Breast epithelium (tissue), 4 donors: ENCODE data around the gene THADA. TPM values are rescaled to one million over a fixed set of nuclear protein-coding genes. Genes with fewer than 3 reads are reported as not detected.

Source experiments
- DNase-seq, 2 donors: peaks; one replicate each; pipeline ENCODE4 v3.0.0-alpha.2; 2019; ENCODE audit warnings: low spot score in 2 of 2
- H3K27ac ChIP-seq, 2 donors: fragments of 200-600 bp; sonication (generic) in 1 of 2; one replicate each; pipeline ENCODE4 v1.5.1; 2016 to 2019; ENCODE audit warnings: mild to moderate bottlenecking in 1 of 2
- H3K27me3 ChIP-seq, 2 donors: fragments of 200-600 bp; sonication (generic) in 1 of 2; one replicate each; pipeline versions ENCODE4 v1.5.1 to v1.6.0; 2017 to 2019; ENCODE audit warnings: control low read depth in 1 of 2, mild to moderate bottlenecking in 1 of 2
- H3K36me3 ChIP-seq: fragments of 200-600 bp; one replicate; pipeline ENCODE4 v1.5.1; 2019
- H3K4me1 ChIP-seq, 2 donors: fragments of 200-600 bp; sonication (generic); one replicate each; pipeline ENCODE4 v1.5.1; 2016 to 2019; ENCODE audit warnings: control low read depth in 1 of 2
- H3K4me3 ChIP-seq, 3 donors: fragments of 200-600 bp; sonication (generic); 1 replicate in 2 of 3; 2 replicates in 1 of 3; pipeline ENCODE4 v1.5.1; 2016 to 2019; ENCODE audit warnings: mild to moderate bottlenecking in 3 of 3, moderate library complexity in 2 of 3
- H3K9me3 ChIP-seq, 2 donors: fragments of 200-600 bp; sonication (generic) in 1 of 2; one replicate each; pipeline ENCODE4 v1.5.1; 2016 to 2019; ENCODE audit warnings: control low read depth in 1 of 2
- CTCF ChIP-seq, 3 donors: fragments of 450-650 bp; IDR thresholded peaks; one replicate each; pipeline ENCODE4 v1.5.1; 2016 to 2017; ENCODE audit warnings: antibody characterized with exemption in 3 of 3, mild to moderate bottlenecking in 3 of 3, moderate library complexity in 3 of 3
- POLR2A ChIP-seq: fragments of 450-650 bp; IDR thresholded peaks from one replicate; pipeline ENCODE4 v1.6.1; 2016; ENCODE audit warnings: antibody characterized with exemption, mild to moderate bottlenecking, moderate library complexity
- POLR2AphosphoS5 ChIP-seq, 3 donors: sonication (generic); formaldehyde crosslinking; IDR thresholded peaks; one replicate each; pipeline ENCODE4 v1.6.1; 2017; ENCODE audit warnings: antibody characterized with exemption in 3 of 3
- intact Hi-C: fragments of 100-400 bp; cut with DNase I; formaldehyde crosslinking; loops from one replicate; pipeline ENCODE4 v1.15.1; 2023; ENCODE audit warnings: low total_unique reads
- total RNA-seq, 3 donors: library from RNA; depleted of rRNA; stranded (reverse); fragments of >200 nt; gene quantifications; one replicate each; pipeline ENCODE4 v1.1.0, GENCODE V29; 2016

THADA gene
- total RNA-seq, 3 donors from 2014 or later, result 41.1 to 60.6 (median 49.5) TPM

- Histone ChIP-seq H3K4me1 (no peaks in the 10 kb centered on the region), H3K27me3 (no peaks in the 10 kb centered on the region), H3K36me3 (no peaks in the 10 kb centered on the region), H3K27ac (peak overlapping the region; percentile 23 to 30), H3K4me3 (no peak overlapping the region), H3K9me3 (peaks cover 0 to 9% of the 10 kb centered on the region in 2 donors)
- DNase-seq, result no peak
- intact Hi-C loops, result no loop called here
- no peak for TF ChIP-seq CTCF (IDR thresholded peaks at IDR 0.05)
- no peak for TF ChIP-seq POLR2A
- no peak for TF ChIP-seq POLR2AphosphoS5 (IDR thresholded peaks at IDR 0.05)
Measured at GRCh38 chr2:43526994-43527393, 68.8 kb downstream of the THADA start.

- TF ChIP-seq POLR2AphosphoS5 (IDR thresholded peaks at IDR 0.05), result no peak
- no peak for TF ChIP-seq POLR2A
- TF ChIP-seq CTCF (IDR thresholded peaks at IDR 0.05), result no peak
- no peak for DNase-seq
- intact Hi-C loops, result no loop called here
- Histone ChIP-seq H3K27ac (peak overlapping the region; percentile 18 to 72), H3K36me3 (no peaks in the 10 kb centered on the region), H3K9me3 (peaks cover 0 to 9% of the 10 kb centered on the region in 2 donors), H3K4me3 (no peak overlapping the region), H3K27me3 (no peaks in the 10 kb centered on the region), H3K4me1 (peaks cover 0 to under 1% of the 10 kb centered on the region in 2 donors)
Measured at GRCh38 chr2:43525506-43525905, 70.3 kb downstream of the THADA start.

GRCh38 chr2:43524177-43524965 is 71.5 kb downstream of the THADA start:
- Histone ChIP-seq H3K9me3 (peaks cover 0 to 9% of the 10 kb centered on the region in 2 donors), H3K4me3 (no peak overlapping the region), H3K27ac (peak overlapping the region; percentile 14 to 72), H3K36me3 (no peaks in the 10 kb centered on the region), H3K27me3 (no peaks in the 10 kb centered on the region), H3K4me1 (peaks cover 1 to 6% of the 10 kb centered on the region in 2 donors)
- intact Hi-C loops, result no loop called here
- no peak for DNase-seq
- TF ChIP-seq POLR2AphosphoS5 (IDR thresholded peaks at IDR 0.05), result no peak
- TF ChIP-seq CTCF (IDR thresholded peaks at IDR 0.05), result peak in 2 of 3 donors; percentile 13 to 25

GRCh38 chr2:43522177-43522576 is 73.7 kb downstream of the THADA start:
- TF ChIP-seq CTCF (IDR thresholded peaks at IDR 0.05) (no peak), POLR2AphosphoS5 (IDR thresholded peaks at IDR 0.05) (no peak), POLR2A (no peak)
- H3K4me1 ChIP-seq, result peaks cover 4 to 15% of the 10 kb centered on the region in 2 donors
- intact Hi-C loops, result no loop called here

GRCh38 chr2:43521568-43521967 is 74.3 kb downstream of the THADA start:
- no peak for DNase-seq
- Histone ChIP-seq H3K4me3 (no peak overlapping the region), H3K36me3 (no peaks in the 10 kb centered on the region), H3K9me3 (peaks cover 0 to 9% of the 10 kb centered on the region in 2 donors), H3K27me3 (no peaks in the 10 kb centered on the region), H3K4me1 (peaks cover 4 to 21% of the 10 kb centered on the region in 2 donors), H3K27ac (peak overlapping the region; percentile 91 to 94)
- TF ChIP-seq CTCF (IDR thresholded peaks at IDR 0.05), result no peak
- TF ChIP-seq POLR2A, result no peak
- TF ChIP-seq POLR2AphosphoS5 (IDR thresholded peaks at IDR 0.05), result no peak
- intact Hi-C loops, result no loop called here

More at GRCh38 chr2:43522177-43522576, 73.7 kb downstream of the THADA start:
- Histone ChIP-seq H3K27me3 (no peaks in the 10 kb centered on the region), H3K4me3 (no peak overlapping the region), H3K9me3 (peaks cover 0 to 9% of the 10 kb centered on the region in 2 donors), H3K36me3 (no peaks in the 10 kb centered on the region), H3K27ac (peak overlapping the region in 1 of 2 donors; percentile 91)
- DNase-seq, result no peak
